Measurements from ENCODE around the gene TFAM. TPM values are rescaled to one million over a fixed set of nuclear protein-coding genes. Genes with fewer than 3 reads are reported as not detected.

The TFAM gene
- total and polyA plus RNA-seq, 2 of the 8 experiments (the other 6 are each of a cell fraction or from before 2014, with no cell fraction given): 29.3 to 97.3 TPM

GRCh38 chr10:58350023-58350422 lies 35.2 kb upstream of the TFAM start (continued):
- no peak for TF ChIP-seq EP300 (IDR thresholded peaks at IDR 0.05; ENCODE audit: borderline replicate concordance in 1 of 2, low read depth in 2 of 2, low read length in 2 of 2)
- no peak for TF ChIP-seq CHD2 (IDR thresholded peaks at IDR 0.05; ENCODE audit: low read length)
- TF ChIP-seq SRF (IDR thresholded peaks at IDR 0.05; ENCODE audit: low read depth, low read length): no peak
- TF ChIP-seq JUN (IDR thresholded peaks at IDR 0.05; ENCODE audit: low read depth, low read length): no peak

All from H1 (cell line).